Smooth muscle cell (in vitro differentiated cells): ENCODE data around the gene LATS2. TPM values are rescaled to one million over a fixed set of nuclear protein-coding genes. Genes with fewer than 3 reads are reported as not detected.
"Not testable (repeated sequence)": the region's sequence is repeated elsewhere in the genome, so short reads cannot be mapped to it uniquely, and the experiment has no call there.

Experiments used
- DNase-seq: peaks from one replicate; lab custom pipeline; 2025; ENCODE audit not compliant: unreplicated experiment; lab: John Stamatoyannopoulos, UW
- H2AFZ ChIP-seq: fragments of 200-600 bp; sonication (generic); 2 replicates; pipeline ENCODE4 v1.6.0; 2016; ENCODE audit warnings: antibody characterized with exemption, low read depth, mild to moderate bottlenecking
- H3F3A ChIP-seq: fragments of 200-600 bp; sonication (generic); 2 replicates; pipeline ENCODE4 v1.6.0; 2017; ENCODE audit warnings: antibody characterized with exemption, low read depth
- H3K27ac ChIP-seq: fragments of 200-600 bp; sonication (generic); 2 replicates; pipeline ENCODE4 v1.5.1; 2016; ENCODE audit warnings: low read depth, mild to moderate bottlenecking
- H3K27me3 ChIP-seq: fragments of 200-600 bp; sonication (generic); 2 replicates; pipeline ENCODE4 v1.6.1; 2016; ENCODE audit warnings: low read depth, mild to moderate bottlenecking
- H3K36me3 ChIP-seq: fragments of 200-600 bp; sonication (generic); 2 replicates; pipeline ENCODE4 v1.5.1; 2016; ENCODE audit warnings: low read depth
- H3K4me1 ChIP-seq: fragments of 200-600 bp; sonication (generic); 2 replicates; pipeline ENCODE4 v1.5.1; 2016; ENCODE audit warnings: low read depth
- H3K4me2 ChIP-seq: fragments of 200-600 bp; sonication (generic); 2 replicates; pipeline ENCODE4 v1.6.0; 2016; ENCODE audit warnings: mild to moderate bottlenecking
- H3K4me3 ChIP-seq: fragments of 200-600 bp; sonication (generic); 2 replicates; pipeline ENCODE4 v1.5.1; 2016; ENCODE audit warnings: mild to moderate bottlenecking
- H3K79me2 ChIP-seq: fragments of 200-600 bp; sonication (generic); 2 replicates; pipeline ENCODE4 v1.6.0; 2016; ENCODE audit warnings: low read depth, mild to moderate bottlenecking
- H3K9ac ChIP-seq: fragments of 200-600 bp; sonication (generic); 2 replicates; pipeline ENCODE4 v1.6.0; 2016; ENCODE audit warnings: low read depth
- H3K9me3 ChIP-seq: fragments of 200-600 bp; sonication (generic); replicated peaks from 2 replicates; pipeline ENCODE4 v1.5.1; 2016; ENCODE audit warnings: low read depth
- H4K20me1 ChIP-seq: fragments of 200-600 bp; sonication (generic); 2 replicates; pipeline ENCODE4 v1.6.0; 2016; ENCODE audit warnings: low read depth
- CTCF ChIP-seq: fragments of 200-600 bp; sonication (generic); IDR thresholded peaks from 2 replicates; pipeline ENCODE4 v1.5.1; 2017; ENCODE audit warnings: borderline replicate concordance, mild to moderate bottlenecking, antibody characterized with exemption; ENCODE audit not compliant: insufficient read depth, poor library complexity, severe bottlenecking
- WGBS: methylation state at CpG from one replicate; pipeline ENCODE4 v1.1.7; 2016; ENCODE audit warnings: low lambda C conversion rate; 5-methylcytosine and 5-hydroxymethylcytosine counted together
- polyA plus RNA-seq: library from polyadenylated mRNA; unstranded; fragments of >200 nt; fragmentation: Nextera tagmentation; extraction: Ambion mirVana; gene quantifications from 2 replicates; pipeline ENCODE4 v1.2.1, GENCODE V29; 2016
- total RNA-seq: library from RNA; depleted of rRNA; stranded (reverse); fragments of >200 nt; gene quantifications from 2 replicates; pipeline ENCODE4 v1.2.3, GENCODE V29; 2014

LATS2 gene
- total and polyA plus RNA-seq, 2 experiments from 2014 or later: 6.9 to 20.8 TPM

GRCh38 chr13:20969182-20969581, 92.2 kb downstream of the LATS2 start:
- Histone ChIP-seq H3K9me3 (no peaks in the 10 kb centered on the region), H3K9ac (no peak overlapping the region), H4K20me1 (peaks cover 6% of the 10 kb centered on the region), H3K79me2 (no peaks in the 10 kb centered on the region), H3K4me1 (no peaks in the 10 kb centered on the region), H3K27ac (no peak overlapping the region), H2AFZ (no peak overlapping the region), H3K36me3 (no peaks in the 10 kb centered on the region), H3K4me3 (no peak overlapping the region), H3F3A (peaks cover 3% of the 10 kb centered on the region), H3K27me3 (no peaks in the 10 kb centered on the region), H3K4me2 (no peak overlapping the region)
- no peak for DNase-seq
- TF ChIP-seq CTCF: no peak
- WGBS: 91% methylated on average over 1 of the region's 1 CpG

DNA sequence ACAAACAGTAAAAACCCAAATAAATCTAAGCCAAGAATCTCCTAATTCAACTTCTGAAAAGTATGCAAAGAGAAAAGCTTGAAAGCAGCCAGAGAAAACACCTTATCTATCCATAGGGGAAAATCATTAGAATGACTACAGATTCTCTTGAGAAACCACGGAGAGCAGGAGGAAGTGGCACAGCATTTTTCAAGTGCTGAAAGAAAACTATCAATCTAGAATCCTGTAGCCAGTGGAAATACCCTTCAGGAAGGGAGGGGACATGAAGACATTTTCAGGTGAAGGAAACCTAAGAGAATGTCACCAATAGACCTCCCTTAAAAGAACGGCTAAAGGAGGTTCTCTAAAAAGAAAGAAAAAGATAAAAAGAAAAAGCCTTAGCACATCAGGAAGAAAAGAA, 92.6 kb downstream of the LATS2 start:
- WGBS: 61% methylated on average over 2 of the region's 2 CpGs
- H3K27me3 ChIP-seq: no peaks in the 10 kb centered on the region
- no peak overlapping the region for H2AFZ ChIP-seq
- no peak overlapping the region for H3K4me2 ChIP-seq
- TF ChIP-seq CTCF: no peak
- H3K9ac ChIP-seq: no peak overlapping the region
- DNase-seq: no peak
- no peaks in the 10 kb centered on the region for H3K36me3 ChIP-seq
- no peaks in the 10 kb centered on the region for H3K9me3 ChIP-seq
- H3K79me2 ChIP-seq: no peaks in the 10 kb centered on the region
- no peaks in the 10 kb centered on the region for H3K4me1 ChIP-seq
- H3K4me3 ChIP-seq: no peak overlapping the region
- H3F3A ChIP-seq: peaks cover 3% of the 10 kb centered on the region
- no peak overlapping the region for H3K27ac ChIP-seq
- peaks cover 6% of the 10 kb centered on the region for H4K20me1 ChIP-seq

- H3K9ac ChIP-seq: no peak overlapping the region
- no peaks in the 10 kb centered on the region for H3K79me2 ChIP-seq
- no peaks in the 10 kb centered on the region for H3K27me3 ChIP-seq
- H3K27ac ChIP-seq: no peak overlapping the region
- no peak overlapping the region for H3K4me2 ChIP-seq
- H3K9me3 ChIP-seq: no peaks in the 10 kb centered on the region
- no peaks in the 10 kb centered on the region for H3K4me1 ChIP-seq
- H3K4me3 ChIP-seq: no peak overlapping the region
- no peaks in the 10 kb centered on the region for H4K20me1 ChIP-seq
- DNase-seq: no peak
- no peak overlapping the region for H2AFZ ChIP-seq
- WGBS: 70% methylated on average over 5 of the region's 5 CpGs
- TF ChIP-seq CTCF: no peak
- no peaks in the 10 kb centered on the region for H3K36me3 ChIP-seq
- H3F3A ChIP-seq: no peaks in the 10 kb centered on the region
Observed at GRCh38 chr13:20967340-20967739, 94.0 kb downstream of the LATS2 start.

DNA sequence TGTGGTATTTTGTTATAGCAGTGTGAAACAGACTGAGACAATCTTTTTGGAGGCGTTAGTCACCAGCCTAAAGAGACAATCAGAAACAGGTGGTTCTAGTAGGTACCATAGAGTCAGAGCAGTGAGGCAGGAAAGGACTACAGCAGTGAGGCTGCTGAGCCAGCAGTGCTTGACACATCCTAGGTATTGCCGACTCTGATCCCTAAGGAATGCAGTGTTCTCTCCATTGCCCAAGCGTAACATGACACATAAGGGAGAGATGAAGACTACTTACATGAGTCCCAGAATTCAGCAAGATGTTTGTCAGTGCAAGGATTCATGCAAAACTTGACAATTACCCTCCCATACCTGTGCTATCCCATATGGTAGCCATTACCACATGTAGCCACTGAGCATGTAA, 96.5 kb downstream of the LATS2 start:
- H3K27ac ChIP-seq: no peak overlapping the region
- H2AFZ ChIP-seq: no peak overlapping the region
- no peaks in the 10 kb centered on the region for H3K27me3 ChIP-seq
- no peak for TF ChIP-seq CTCF
- DNase-seq: no peak
- no peaks in the 10 kb centered on the region for H4K20me1 ChIP-seq
- no peak overlapping the region for H3K4me2 ChIP-seq
- H3K36me3 ChIP-seq: no peaks in the 10 kb centered on the region
- no peaks in the 10 kb centered on the region for H3K79me2 ChIP-seq
- 78% methylated on average over 3 of the region's 3 CpGs for WGBS
- H3K9ac ChIP-seq: no peak overlapping the region
- H3K4me1 ChIP-seq: no peaks in the 10 kb centered on the region
- no peak overlapping the region for H3K4me3 ChIP-seq
- no peaks in the 10 kb centered on the region for H3K9me3 ChIP-seq
- H3F3A ChIP-seq: no peaks in the 10 kb centered on the region

- not testable (repeated sequence) for H4K20me1 ChIP-seq, H3K79me2 ChIP-seq, H3K4me1 ChIP-seq, H3K27ac ChIP-seq, H3K4me3 ChIP-seq, H2AFZ ChIP-seq, H3K9me3 ChIP-seq, H3K9ac ChIP-seq, H3K36me3 ChIP-seq, H3K27me3 ChIP-seq, DNase-seq, H3F3A ChIP-seq, H3K4me2 ChIP-seq
- WGBS: 96% methylated on average over 10 of the region's 10 CpGs
Observed at GRCh38 chr13:20961663-20962062, 99.7 kb downstream of the LATS2 start.
